Measurements from ENCODE around the gene RILPL2. TPM values are rescaled to one million over a fixed set of nuclear protein-coding genes. Genes with fewer than 3 reads are reported as not detected.
A peak's percentile ranks its signal among the peaks of the same experiment; 100 is the strongest.

RILPL2 gene
- total and polyA plus RNA-seq, 9 of the 15 experiments (the other 6 are each of a cell fraction or from before 2014, with no cell fraction given), result 0.61 to 5.8 (median 4.3) TPM

GRCh38 chr12:123450636-123451035, 14.2 kb upstream of the RILPL2 start (continued):
- TF ChIP-seq MITF (IDR thresholded peaks at IDR 0.05) (no peak), PML (IDR thresholded peaks at IDR 0.05; ENCODE audit: low read length) (no peak), MBD2 (IDR thresholded peaks at IDR 0.05; ENCODE audit: borderline replicate concordance, low read depth) (no peak), ELF2 (CRISPR knock-in tag; IDR thresholded peaks at IDR 0.05) (no peak), VEZF1 (CRISPR knock-in tag; IDR thresholded peaks at IDR 0.05) (no peak), ETS2 (tag; IDR thresholded peaks at IDR 0.05; ENCODE audit: borderline replicate concordance, poor library complexity, severe bottlenecking) (no peak), POLR2H (tag; IDR thresholded peaks at IDR 0.05; ENCODE audit: low read depth) (no peak), ZNF24 (IDR thresholded peaks at IDR 0.05) (no peak)

- no peak overlapping the region for H3K4me2 ChIP-seq (ENCODE audit: insufficient read depth, low read length)
- ChIA-PET POLR2A (interaction anchor here (0.7 to 1.6 kb wide), 2 partner anchors 21 to 481 kb away, joined by 3 to 4 read pairs; no protein-coding TSS in a partner anchor), CTCF (ENCODE audit: low intra/inter-chr PET ratio) (no interaction called here)
- H3K9me3 ChIP-seq (replicated peaks; ENCODE audit: control insufficient read depth, insufficient read depth, low read depth, low read length), result no peaks in the 10 kb centered on the region
- no TSS peak for BruUV-seq (replicated peaks)
- H3K4me3 ChIP-seq, result no peak overlapping the region
- intact Hi-C loops (cut with micrococcal nuclease), result no loop called here
- no peaks in the 10 kb centered on the region for H3K79me2 ChIP-seq (ENCODE audit: control insufficient read depth, insufficient read depth, low read length)
- peak overlapping the region; percentile 81; the same call in 1 of the 2 replicates for H2AFZ ChIP-seq (ENCODE audit: low read depth, low read length)
- DNase-seq (ENCODE audit: extremely low read depth in 1 of 4, low spot score in 3 of 4) (no peak), FAIRE-seq (no peak), ATAC-seq (peak; percentile 19; the same call in 1 of the 3 replicates)
- H3K27ac ChIP-seq (ENCODE audit: extremely low read depth, low read depth, low read length), result no peak overlapping the region
- no peaks in the 10 kb centered on the region for H3K9me1 ChIP-seq (ENCODE audit: control insufficient read depth, insufficient read depth, low read length)
- WGBS (ENCODE audit: insufficient coverage, low coverage, missing lambda C conversion rate), result 46% methylated on average over 4 of the region's 4 CpGs
- H3K9ac ChIP-seq (ENCODE audit: insufficient read depth in 1 of 2, low read depth in 2 of 2, low read length in 2 of 2), result no peak overlapping the region
- in situ Hi-C loops (cut with MboI), result no loop called here
- H4K20me1 ChIP-seq (replicated peaks; ENCODE audit: control insufficient read depth, insufficient read depth, low read length), result no peaks in the 10 kb centered on the region
- H3K36me3 ChIP-seq (ENCODE audit: control insufficient read depth, insufficient read depth, low read length), result no peaks in the 10 kb centered on the region
- no peaks in the 10 kb centered on the region for H3K27me3 ChIP-seq (ENCODE audit: control insufficient read depth in 2 of 2, insufficient read depth in 2 of 2, low read length in 2 of 2)
- peaks cover 3 to 9% of the 10 kb centered on the region in 2 experiments; a peak in 2 of 5 replicates for H3K4me1 ChIP-seq (replicated peaks in 1 of 2; ENCODE audit: control insufficient read depth in 2 of 2, insufficient read depth in 2 of 2, low read length in 2 of 2)
- TF ChIP-seq FOXP1 (CRISPR knock-in tag; IDR thresholded peaks at IDR 0.05), result no peak
- TF ChIP-seq MAFK (IDR thresholded peaks at IDR 0.05; ENCODE audit: low read length), result no peak
- TF ChIP-seq ATF6 (CRISPR knock-in tag; IDR thresholded peaks at IDR 0.05), result no peak
- no peak for TF ChIP-seq ZNF175 (CRISPR knock-in tag; IDR thresholded peaks at IDR 0.05; ENCODE audit: low read depth)
- TF ChIP-seq ZBTB5 (IDR thresholded peaks at IDR 0.05), result no peak
Measured at GRCh38 chr12:123449856-123450255, 13.4 kb upstream of the RILPL2 start.

Data from K562 (cell line).